ENCODE data around the gene DDX31. TPM values are rescaled to one million over a fixed set of nuclear protein-coding genes. Genes with fewer than 3 reads are reported as not detected.

DDX31 gene
- total RNA-seq, 1 experiment from 2014 or later, result 28.4 TPM

DNA sequence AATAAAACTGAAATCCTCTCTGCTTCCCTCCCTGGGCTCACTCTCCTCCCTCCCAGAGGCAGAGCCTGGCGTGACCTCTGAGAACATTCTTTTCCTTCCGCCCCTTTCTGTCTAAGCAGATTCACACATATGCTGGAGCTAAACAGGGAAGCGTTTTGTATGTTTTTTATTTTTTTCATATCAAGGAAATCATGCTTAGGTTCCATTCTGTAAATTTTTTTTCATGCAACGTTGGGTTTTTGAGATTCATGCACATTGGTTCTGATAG, 107.5 kb downstream of the DDX31 start:
- no peak overlapping the region for H2AFZ ChIP-seq (ENCODE audit: low read length)
- no peak overlapping the region for H3K23ac ChIP-seq (ENCODE audit: insufficient read length, low read depth, low read length)
- H3K9ac ChIP-seq (ENCODE audit: extremely low read depth, insufficient read length, low read length), result no peak overlapping the region
- Mint-ChIP-seq H3K9me3 (peaks cover 9 to 10% of the 10 kb centered on the region in 2 experiments), H3K4me3 (no peak overlapping the region), H3K36me3 (ENCODE audit: insufficient read depth in 1 of 3, low read depth in 3 of 3) (peaks cover 0 to 8% (median 3%) of the 10 kb centered on the region in 3 experiments; a peak in 5 of 7 replicates), H3K27me3 (ENCODE audit: low read depth) (peaks cover 17% of the 10 kb centered on the region), H3K27ac (no peak overlapping the region), H3K4me1 (peaks cover 4 to 23% of the 10 kb centered on the region in 2 experiments)
- H3K56ac ChIP-seq (ENCODE audit: insufficient read length, low read depth, low read length), result no peak overlapping the region
- H3K4me2 ChIP-seq (ENCODE audit: insufficient read depth, insufficient read length, low read length), result no peak overlapping the region
- WGBS (ENCODE audit: extremely low coverage, insufficient read length, low lambda C conversion rate), result no CpG with 5 or more reads among the region's 4 CpGs
- H2BK15ac ChIP-seq (ENCODE audit: low read depth, low read length), result no peak overlapping the region
- H3K18ac ChIP-seq (ENCODE audit: insufficient read length, low read depth, low read length), result no peak overlapping the region
- H4K8ac ChIP-seq (replicated peaks; ENCODE audit: insufficient read length, low read depth, low read length), result no peak overlapping the region
- no peak overlapping the region for H3K4ac ChIP-seq (ENCODE audit: low read depth, low read length)
- H3K23me2 ChIP-seq (ENCODE audit: insufficient read length, low read depth, low read length, poor library complexity, severe bottlenecking), result no peaks in the 10 kb centered on the region
- no peak overlapping the region for H4K5ac ChIP-seq (ENCODE audit: insufficient read length, low read depth, low read length)
- no peaks in the 10 kb centered on the region for H3K9me3 ChIP-seq (ENCODE audit: control insufficient read depth, low read depth, low read length)
- no peak overlapping the region for H3T11ph ChIP-seq (ENCODE audit: low read length)
- H2BK20ac ChIP-seq (ENCODE audit: low read depth, low read length, poor library complexity, severe bottlenecking), result no peak overlapping the region
- TF ChIP-seq, protein P1, sequence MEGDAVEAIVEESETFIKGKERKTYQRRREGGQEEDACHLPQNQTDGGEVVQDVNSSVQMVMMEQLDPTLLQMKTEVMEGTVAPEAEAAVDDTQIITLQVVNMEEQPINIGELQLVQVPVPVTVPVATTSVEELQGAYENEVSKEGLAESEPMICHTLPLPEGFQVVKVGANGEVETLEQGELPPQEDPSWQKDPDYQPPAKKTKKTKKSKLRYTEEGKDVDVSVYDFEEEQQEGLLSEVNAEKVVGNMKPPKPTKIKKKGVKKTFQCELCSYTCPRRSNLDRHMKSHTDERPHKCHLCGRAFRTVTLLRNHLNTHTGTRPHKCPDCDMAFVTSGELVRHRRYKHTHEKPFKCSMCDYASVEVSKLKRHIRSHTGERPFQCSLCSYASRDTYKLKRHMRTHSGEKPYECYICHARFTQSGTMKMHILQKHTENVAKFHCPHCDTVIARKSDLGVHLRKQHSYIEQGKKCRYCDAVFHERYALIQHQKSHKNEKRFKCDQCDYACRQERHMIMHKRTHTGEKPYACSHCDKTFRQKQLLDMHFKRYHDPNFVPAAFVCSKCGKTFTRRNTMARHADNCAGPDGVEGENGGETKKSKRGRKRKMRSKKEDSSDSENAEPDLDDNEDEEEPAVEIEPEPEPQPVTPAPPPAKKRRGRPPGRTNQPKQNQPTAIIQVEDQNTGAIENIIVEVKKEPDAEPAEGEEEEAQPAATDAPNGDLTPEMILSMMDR (conservative IDR thresholded peaks at IDR 0.05), result no peak
- H4K20me1 ChIP-seq (ENCODE audit: control insufficient read depth, insufficient read depth, insufficient read length), result no peaks in the 10 kb centered on the region
- H3K27ac ChIP-seq (ENCODE audit: insufficient read length, low read depth, low read length), result no peak overlapping the region
- H3K4me1 ChIP-seq (ENCODE audit: insufficient read depth, low read length), result no peaks in the 10 kb centered on the region
- no peak overlapping the region for H4K91ac ChIP-seq (ENCODE audit: insufficient read length, low read depth, low read length)
- no peak for DNase-seq
- no peaks in the 10 kb centered on the region for H3K27me3 ChIP-seq (ENCODE audit: insufficient read depth, low read length)
- H3K14ac ChIP-seq (ENCODE audit: insufficient read depth, low read length), result no peak overlapping the region
- no peaks in the 10 kb centered on the region for H3K79me2 ChIP-seq (ENCODE audit: insufficient read depth, low read length)
- no peak overlapping the region for H2BK12ac ChIP-seq (ENCODE audit: insufficient read length, low read depth, low read length)
- no peak overlapping the region for H2BK120ac ChIP-seq (ENCODE audit: low read depth, low read length, poor library complexity, severe bottlenecking)
- H2BK5ac ChIP-seq (ENCODE audit: insufficient read length, low read length), result no peak overlapping the region
- H3K79me1 ChIP-seq (ENCODE audit: insufficient read depth, low read depth, low read length, poor library complexity, severe bottlenecking), result no peaks in the 10 kb centered on the region
- no peak overlapping the region for H2AK5ac ChIP-seq (ENCODE audit: insufficient read length, low read length)
